T-helper 2 cell treated with Interferon-gamma antibody and Interleukin-4, amounts not matched to agents 5 μg/mL and 100 μg/mL, for 36 hours (primary cell): Measurements from ENCODE around the gene AK4.
"Not testable (repeated sequence)": the region's sequence is repeated elsewhere in the genome, so short reads cannot be mapped to it uniquely, and the experiment has no call there.

Experiments used
- DNase-seq: peaks from one replicate; pipeline ENCODE4 v3.0.0; 2021; ENCODE audit warnings: low spot score
- H3K27ac Mint-ChIP-seq: one replicate; pipeline ENCODE4 v1.8.0; 2021; ENCODE audit warnings: mild to moderate bottlenecking, mixed read lengths
- H3K27me3 Mint-ChIP-seq: one replicate; pipeline ENCODE4 v1.8.0; 2021; ENCODE audit warnings: low read depth, mixed read lengths
- H3K36me3 Mint-ChIP-seq: one replicate; pipeline ENCODE4 v1.8.0; 2021; ENCODE audit warnings: low read depth, mixed read lengths
- H3K4me1 Mint-ChIP-seq: one replicate; pipeline ENCODE4 v1.8.0; 2021; ENCODE audit warnings: low read depth, mixed read lengths
- H3K4me3 Mint-ChIP-seq: one replicate; pipeline ENCODE4 v1.8.0; 2022; ENCODE audit warnings: mild to moderate bottlenecking, moderate library complexity, mixed read lengths
- H3K9me3 Mint-ChIP-seq: one replicate; pipeline ENCODE4 v1.8.0; 2021; ENCODE audit warnings: mixed read lengths

Gene AK4

GRCh38 chr1:65159801-65160523 lies 12.0 kb downstream of the AK4 start:
- no peak overlapping the region for H3K4me3 Mint-ChIP-seq
- no peaks in the 10 kb centered on the region for H3K9me3 Mint-ChIP-seq
- no peak overlapping the region for H3K27ac Mint-ChIP-seq
- H3K36me3 Mint-ChIP-seq: peaks cover 18% of the 10 kb centered on the region
- no peaks in the 10 kb centered on the region for H3K27me3 Mint-ChIP-seq
- peaks cover 20% of the 10 kb centered on the region for H3K4me1 Mint-ChIP-seq
- no peak for DNase-seq

- Mint-ChIP-seq H3K4me1 (peaks cover 30% of the 10 kb centered on the region), H3K27me3 (no peaks in the 10 kb centered on the region), H3K36me3 (peaks cover 22% of the 10 kb centered on the region), H3K27ac (no peak overlapping the region), H3K9me3 (no peaks in the 10 kb centered on the region), H3K4me3 (no peak overlapping the region)
- no peak for DNase-seq
These were observed 15.3 kb downstream of the AK4 start for GRCh38 chr1:65163201-65163805.

- Mint-ChIP-seq H3K36me3 (peaks cover 22% of the 10 kb centered on the region), H3K4me1 (peaks cover 30% of the 10 kb centered on the region)
- H3K27me3 Mint-ChIP-seq, DNase-seq, H3K4me3 Mint-ChIP-seq, H3K9me3 Mint-ChIP-seq, H3K27ac Mint-ChIP-seq: not testable (repeated sequence)
These were observed 16.1 kb downstream of the AK4 start for GRCh38 chr1:65164101-65164500.

- H3K9me3 Mint-ChIP-seq: no peaks in the 10 kb centered on the region
- H3K4me1 Mint-ChIP-seq: peaks cover 30% of the 10 kb centered on the region
- no peak overlapping the region for H3K27ac Mint-ChIP-seq
- DNase-seq: no peak
- H3K4me3 Mint-ChIP-seq: no peak overlapping the region
- H3K36me3 Mint-ChIP-seq: peaks cover 24% of the 10 kb centered on the region
- H3K27me3 Mint-ChIP-seq: no peaks in the 10 kb centered on the region
These were observed 16.6 kb downstream of the AK4 start for GRCh38 chr1:65164633-65165032.

GRCh38 chr1:65165269-65165993 lies 17.4 kb downstream of the AK4 start:
- peaks cover 24% of the 10 kb centered on the region for H3K36me3 Mint-ChIP-seq
- H3K27me3 Mint-ChIP-seq: no peaks in the 10 kb centered on the region
- H3K9me3 Mint-ChIP-seq: no peaks in the 10 kb centered on the region
- peaks cover 32% of the 10 kb centered on the region for H3K4me1 Mint-ChIP-seq
- no peak for DNase-seq
- H3K4me3 Mint-ChIP-seq: no peak overlapping the region
- H3K27ac Mint-ChIP-seq: peak overlapping the region; percentile 13

- Mint-ChIP-seq H3K4me1 (peaks cover 29% of the 10 kb centered on the region), H3K27ac (no peak overlapping the region), H3K9me3 (no peaks in the 10 kb centered on the region), H3K4me3 (no peak overlapping the region), H3K27me3 (no peaks in the 10 kb centered on the region), H3K36me3 (peaks cover 18% of the 10 kb centered on the region)
- no peak for DNase-seq
These were observed 18.7 kb downstream of the AK4 start for GRCh38 chr1:65166572-65167305.

GRCh38 chr1:65167586-65168242 lies 19.7 kb downstream of the AK4 start:
- no peak for DNase-seq
- peaks cover 27% of the 10 kb centered on the region for H3K4me1 Mint-ChIP-seq
- H3K27me3 Mint-ChIP-seq: no peaks in the 10 kb centered on the region
- H3K36me3 Mint-ChIP-seq: peaks cover 17% of the 10 kb centered on the region
- no peak overlapping the region for H3K4me3 Mint-ChIP-seq
- H3K27ac Mint-ChIP-seq: no peak overlapping the region
- no peaks in the 10 kb centered on the region for H3K9me3 Mint-ChIP-seq

- no peak overlapping the region for H3K4me3 Mint-ChIP-seq
- no peaks in the 10 kb centered on the region for H3K9me3 Mint-ChIP-seq
- no peaks in the 10 kb centered on the region for H3K27me3 Mint-ChIP-seq
- H3K4me1 Mint-ChIP-seq: peaks cover 20% of the 10 kb centered on the region
- no peak overlapping the region for H3K27ac Mint-ChIP-seq
- H3K36me3 Mint-ChIP-seq: peaks cover 9% of the 10 kb centered on the region
- no peak for DNase-seq
These were observed 20.9 kb downstream of the AK4 start for GRCh38 chr1:65168867-65169266.

- peaks cover 15% of the 10 kb centered on the region for H3K4me1 Mint-ChIP-seq
- H3K4me3 Mint-ChIP-seq: no peak overlapping the region
- no peaks in the 10 kb centered on the region for H3K9me3 Mint-ChIP-seq
- peaks cover 13% of the 10 kb centered on the region for H3K36me3 Mint-ChIP-seq
- no peak overlapping the region for H3K27ac Mint-ChIP-seq
- H3K27me3 Mint-ChIP-seq: no peaks in the 10 kb centered on the region
- no peak for DNase-seq
These were observed 22.6 kb downstream of the AK4 start for GRCh38 chr1:65170511-65171142.

- H3K4me3 Mint-ChIP-seq: no peak overlapping the region
- H3K27me3 Mint-ChIP-seq: no peaks in the 10 kb centered on the region
- no peak for DNase-seq
- H3K36me3 Mint-ChIP-seq: peaks cover 9% of the 10 kb centered on the region
- no peak overlapping the region for H3K27ac Mint-ChIP-seq
- no peaks in the 10 kb centered on the region for H3K9me3 Mint-ChIP-seq
- H3K4me1 Mint-ChIP-seq: peaks cover 15% of the 10 kb centered on the region
These were observed 25.1 kb downstream of the AK4 start for GRCh38 chr1:65172936-65173690.

GRCh38 chr1:65174585-65174984 lies 26.6 kb downstream of the AK4 start:
- DNase-seq: no peak
- no peak overlapping the region for H3K27ac Mint-ChIP-seq
- no peak overlapping the region for H3K4me3 Mint-ChIP-seq

GRCh38 chr1:65175171-65176055 lies 27.4 kb downstream of the AK4 start:
- H3K4me1 Mint-ChIP-seq: peaks cover 14% of the 10 kb centered on the region

More at GRCh38 chr1:65174585-65174984, 26.6 kb downstream of the AK4 start:
- peaks cover 8% of the 10 kb centered on the region for H3K36me3 Mint-ChIP-seq
- peaks cover 15% of the 10 kb centered on the region for H3K4me1 Mint-ChIP-seq
- no peaks in the 10 kb centered on the region for H3K9me3 Mint-ChIP-seq
- H3K27me3 Mint-ChIP-seq: no peaks in the 10 kb centered on the region

More at GRCh38 chr1:65175171-65176055, 27.4 kb downstream of the AK4 start:
- DNase-seq: no peak
- Mint-ChIP-seq H3K27ac (no peak overlapping the region), H3K36me3 (peaks cover 8% of the 10 kb centered on the region), H3K4me3 (no peak overlapping the region), H3K9me3 (no peaks in the 10 kb centered on the region), H3K27me3 (no peaks in the 10 kb centered on the region)
